OCI-M1 (cell line): ENCODE measurements around the gene APMAP.
"Not testable (repeated sequence)": the region's sequence is repeated elsewhere in the genome, so short reads cannot be mapped to it uniquely, and the experiment has no call there.

Experiments
- DNase-seq: peaks from one replicate; lab custom pipeline; 2025; lab: John Stamatoyannopoulos, UW

Gene APMAP

GRCh38 chr20:24933266-24933908 is 59.2 kb downstream of the APMAP start:
- no peak for DNase-seq

DNA sequence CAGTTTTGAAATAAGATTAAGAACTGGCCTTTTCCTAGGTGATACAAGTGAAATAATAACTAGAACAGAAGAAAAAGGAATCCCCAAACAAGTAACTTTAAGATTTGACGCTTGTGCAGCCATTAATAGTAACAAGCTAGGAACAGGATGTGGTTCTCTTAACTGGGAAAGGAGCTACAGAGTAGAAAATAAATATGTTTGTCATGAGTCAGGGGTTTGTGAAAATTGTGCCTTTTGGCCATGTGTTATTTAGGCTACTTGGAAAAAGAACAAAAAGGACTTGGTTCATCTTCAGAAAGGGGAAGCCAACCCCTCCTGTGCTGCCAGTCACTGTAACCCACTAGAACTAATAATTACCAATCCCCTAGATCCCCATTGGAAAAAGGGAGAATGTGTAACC is 60.7 kb downstream of the APMAP start:
- not testable (repeated sequence) for DNase-seq

GRCh38 chr20:24930724-24931688 is 61.5 kb downstream of the APMAP start:
- DNase-seq = not testable (repeated sequence)

DNA sequence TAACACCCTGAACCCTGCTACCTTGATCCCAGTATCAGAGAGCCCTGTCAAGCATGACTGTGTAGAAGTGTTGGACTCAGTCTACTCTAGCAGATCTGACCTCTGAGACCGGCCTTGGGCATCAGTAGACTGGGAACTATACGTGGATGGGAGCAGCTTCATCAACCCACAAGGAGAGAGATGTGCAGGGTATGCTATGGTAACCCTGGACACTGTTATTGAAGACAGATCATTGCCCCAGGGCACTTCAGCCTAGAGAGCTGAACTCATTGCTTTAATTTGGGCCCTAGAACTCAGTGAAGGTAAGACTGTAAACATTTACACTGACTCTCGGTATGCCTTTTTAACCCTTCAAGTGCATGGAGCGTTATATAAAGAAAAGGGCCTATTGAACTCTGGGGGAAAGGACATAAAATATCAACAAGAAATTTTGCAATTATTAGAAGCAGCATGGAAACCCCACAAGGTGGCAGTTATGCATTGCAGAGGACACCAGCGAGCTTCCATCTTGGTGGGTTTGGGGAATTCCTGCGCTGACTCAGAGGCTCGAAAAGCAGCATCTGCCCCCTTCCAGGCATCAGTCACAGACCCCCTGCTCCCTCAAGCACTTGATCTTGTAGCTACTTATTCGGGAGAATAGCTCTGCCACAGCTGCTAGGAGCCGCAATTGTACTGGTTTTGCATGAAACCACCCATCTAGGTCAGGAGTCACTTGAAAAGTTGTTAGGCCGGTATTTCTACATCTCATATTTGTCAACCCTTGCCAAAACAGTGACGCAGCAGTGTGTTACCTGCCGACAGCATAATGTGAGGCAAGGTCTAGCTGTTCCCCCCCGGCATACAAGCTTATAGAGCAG is 62.5 kb downstream of the APMAP start:
- DNase-seq = not testable (repeated sequence)

DNA sequence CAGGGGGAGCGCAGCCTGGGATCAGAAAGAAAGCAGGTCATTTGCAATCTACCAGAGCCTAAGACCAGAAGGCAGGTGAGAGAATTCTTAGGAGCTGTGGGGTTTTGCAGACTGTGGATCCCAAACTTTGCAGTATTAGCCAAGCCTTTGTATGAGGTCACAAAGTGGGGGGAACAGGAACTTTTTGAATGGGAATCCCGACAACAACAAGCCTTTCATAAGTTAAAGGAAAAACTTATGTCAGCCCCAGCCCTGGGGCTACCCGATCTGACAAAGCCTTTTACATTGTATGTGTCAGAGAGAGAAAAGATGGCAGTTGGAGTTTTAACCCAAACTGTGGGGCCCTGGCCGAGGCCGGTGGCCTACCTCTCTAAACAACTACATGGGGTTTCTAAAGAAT is 63.3 kb downstream of the APMAP start:
- DNase-seq = not testable (repeated sequence)

DNA sequence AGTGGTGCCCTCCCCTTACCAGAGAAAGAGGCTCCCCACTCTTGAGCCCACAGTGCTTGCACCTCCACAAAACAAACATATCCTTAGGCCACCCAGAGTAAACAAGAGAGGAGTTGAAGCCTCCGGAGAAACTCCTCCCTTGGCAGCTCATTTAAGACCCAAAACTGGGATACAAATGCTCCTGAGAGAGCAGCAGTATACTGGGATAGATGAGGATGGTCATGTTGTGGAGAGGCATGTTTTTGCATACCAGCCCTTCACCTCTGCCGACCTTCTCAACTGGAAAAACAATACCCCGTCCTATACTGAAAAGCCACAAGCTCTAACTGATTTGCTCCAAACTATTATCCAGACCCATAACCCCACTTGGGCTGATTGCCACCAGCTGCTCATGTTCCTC is 71.8 kb downstream of the APMAP start:
- DNase-seq = not testable (repeated sequence)

DNA sequence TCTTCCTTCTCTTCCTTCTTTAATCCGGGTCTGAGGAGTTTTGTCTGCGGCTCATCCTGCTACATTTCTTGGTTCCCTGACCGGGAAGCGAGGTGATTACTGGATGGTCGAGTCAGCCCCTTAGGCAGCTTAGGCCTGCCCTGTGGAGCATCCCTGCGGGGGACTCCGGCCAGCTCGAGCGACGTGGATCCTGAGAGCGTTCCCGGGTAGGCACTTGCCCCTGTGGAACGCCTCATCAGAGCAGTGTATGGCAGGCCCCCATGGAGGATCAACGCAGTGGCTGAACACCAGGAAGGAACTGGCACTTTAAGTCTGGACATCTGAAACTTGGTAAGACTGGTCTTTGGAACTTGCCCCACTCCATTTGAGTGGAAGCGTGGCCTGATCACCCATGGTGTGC is 72.9 kb downstream of the APMAP start:
- DNase-seq = not testable (repeated sequence)

DNA sequence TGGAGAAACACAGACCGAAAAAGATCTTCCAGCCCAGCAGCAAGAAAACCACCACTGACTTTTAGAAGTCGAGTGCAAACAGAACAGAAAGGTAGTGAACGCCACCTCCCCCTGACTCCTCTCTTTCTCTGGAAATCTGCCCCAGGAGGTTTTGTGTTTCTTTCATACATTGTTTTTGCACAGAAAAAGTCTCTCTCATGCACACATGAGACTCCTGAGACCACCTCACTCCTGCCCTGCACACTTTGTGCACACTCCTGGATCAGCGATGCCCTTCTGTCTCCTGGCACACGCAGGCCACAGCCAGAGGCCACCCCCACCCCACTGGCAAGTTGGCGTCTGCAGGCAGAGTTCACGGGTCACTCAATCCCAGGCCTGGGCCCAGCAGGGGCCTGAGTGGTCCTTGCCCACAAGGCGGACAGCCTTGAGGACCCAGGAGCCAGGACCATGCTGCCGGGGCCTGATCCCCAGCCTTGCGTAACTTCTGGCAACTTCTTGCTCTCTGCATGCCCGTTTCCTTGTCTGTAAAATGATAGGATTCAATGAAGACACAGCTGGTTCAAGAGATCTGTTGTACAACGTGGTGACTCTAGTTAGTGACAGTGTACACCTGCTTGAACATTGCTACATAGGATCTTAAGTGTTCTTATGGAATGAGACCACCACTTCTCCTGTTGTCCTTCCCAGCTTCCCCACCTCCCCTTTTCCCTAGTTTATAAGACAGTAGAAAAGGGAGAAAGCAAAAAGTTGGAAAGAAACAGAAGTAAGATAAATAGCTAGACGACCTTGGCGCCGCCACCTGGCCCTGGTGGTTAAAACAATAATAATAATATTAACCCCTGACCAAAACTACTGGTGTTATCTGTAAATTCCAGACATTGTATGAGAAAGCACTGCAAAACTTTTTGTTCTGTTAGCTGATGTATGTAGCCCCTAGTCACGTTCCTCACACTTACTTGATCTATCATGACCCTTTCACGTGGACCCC is 73.7 kb downstream of the APMAP start:
- no peak for DNase-seq

DNA sequence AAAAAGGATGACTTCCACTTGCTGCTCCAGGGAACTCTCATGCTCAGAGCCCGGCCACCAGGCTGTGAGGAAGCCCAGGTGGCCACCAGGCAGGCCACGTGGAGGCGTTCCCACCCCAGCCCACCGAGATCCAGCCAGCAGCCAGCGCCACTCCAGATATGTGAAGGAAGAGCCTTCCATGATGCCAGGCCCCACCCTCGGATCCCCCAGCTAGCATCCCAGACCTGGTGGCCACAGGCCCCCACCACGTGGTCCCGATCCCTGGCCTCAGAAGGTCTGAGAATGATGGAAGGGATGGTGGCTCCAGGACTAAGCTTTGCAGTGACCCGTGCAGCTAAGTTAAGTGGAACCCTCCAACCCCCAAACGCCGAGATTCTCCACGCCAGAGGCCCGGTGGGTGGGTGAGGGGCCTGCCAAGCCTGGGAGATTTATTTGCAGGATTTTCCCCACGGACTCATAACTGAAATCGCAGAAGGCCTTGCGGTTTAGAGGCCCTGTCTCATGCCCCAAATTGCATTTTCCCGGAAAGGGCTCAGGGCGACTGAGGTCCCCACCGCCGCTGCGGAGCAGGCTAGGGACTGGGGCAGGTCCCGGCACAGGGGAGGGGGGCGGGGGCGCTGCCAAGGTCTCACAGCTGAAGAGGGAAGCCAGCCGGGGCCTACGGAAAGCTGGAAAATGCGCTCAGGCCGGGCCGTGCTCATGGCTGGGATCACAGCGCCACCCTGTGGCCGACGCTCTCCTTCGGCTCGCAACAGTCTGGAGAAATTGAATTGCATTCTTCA is 74.6 kb downstream of the APMAP start:
- peak; percentile 73 for DNase-seq

DNA sequence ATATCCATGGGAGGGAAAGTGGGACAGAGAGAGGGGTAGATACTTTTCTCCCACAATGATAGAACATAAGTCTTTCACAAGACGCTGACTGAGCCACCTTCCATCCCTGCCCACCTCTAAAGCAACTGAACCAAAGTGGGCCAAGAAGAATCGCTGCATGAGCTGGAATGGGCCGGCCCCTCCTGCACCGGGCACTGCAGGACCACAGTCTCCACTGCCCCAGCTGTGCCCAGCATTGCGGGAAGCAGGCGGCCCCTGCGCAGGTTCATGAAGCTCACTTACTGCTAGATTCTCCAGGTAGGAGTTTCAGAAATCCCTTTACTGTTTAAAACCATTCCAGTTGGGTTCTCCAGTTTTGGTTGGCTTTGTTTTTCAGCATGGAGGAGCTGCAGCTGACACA is 75.5 kb downstream of the APMAP start:
- DNase-seq = no peak

GRCh38 chr20:24916412-24916811 is 76.1 kb downstream of the APMAP start:
- no peak for DNase-seq

DNA sequence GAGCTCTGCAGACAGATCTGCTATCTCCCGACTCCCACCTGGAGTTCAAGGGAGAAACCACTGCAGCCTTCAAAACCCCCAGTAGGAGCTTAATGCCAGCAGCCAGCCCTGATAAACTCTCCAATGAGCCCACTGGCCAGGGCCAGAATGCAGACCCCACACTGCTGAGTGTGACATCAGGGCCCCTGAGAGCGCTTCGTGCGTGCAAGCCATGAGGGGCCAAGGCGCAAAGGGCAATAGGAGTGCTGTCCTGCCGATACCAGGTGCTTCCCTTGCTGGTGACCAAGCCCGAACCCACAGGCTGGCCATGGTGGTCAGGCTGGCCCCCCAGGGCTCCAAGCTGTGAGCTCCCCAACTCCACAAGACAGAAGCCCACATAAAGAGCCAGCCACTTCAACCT is 76.7 kb downstream of the APMAP start:
- DNase-seq = no peak

- no peak for DNase-seq
Measured at GRCh38 chr20:24915440-24915839, 77.1 kb downstream of the APMAP start.

GRCh38 chr20:24914388-24915241 is 77.9 kb downstream of the APMAP start:
- DNase-seq = no peak

GRCh38 chr20:24913076-24913628 is 79.4 kb downstream of the APMAP start:
- no peak for DNase-seq
